Hepatocyte (in vitro differentiated cells): ENCODE results near the gene IGSF23.

Experiments
- EZH2phosphoT487 ChIP-seq: fragments of 200-600 bp; sonication (generic); IDR thresholded peaks from one replicate; pipeline ENCODE4 v1.6.1; 2018; ENCODE audit warnings: antibody characterized with exemption, mild to moderate bottlenecking, low read depth, moderate library complexity; ENCODE audit not compliant: unreplicated experiment, severe bottlenecking
- TF ChIP-seq, protein P1 (sequence below): fragments of 200-600 bp; sonication (generic); IDR thresholded peaks from 2 replicates; pipeline ENCODE4 v1.5.1; 2016; ENCODE audit warnings: antibody characterized with exemption, mild to moderate bottlenecking; ENCODE audit not compliant: poor library complexity

DNA sequence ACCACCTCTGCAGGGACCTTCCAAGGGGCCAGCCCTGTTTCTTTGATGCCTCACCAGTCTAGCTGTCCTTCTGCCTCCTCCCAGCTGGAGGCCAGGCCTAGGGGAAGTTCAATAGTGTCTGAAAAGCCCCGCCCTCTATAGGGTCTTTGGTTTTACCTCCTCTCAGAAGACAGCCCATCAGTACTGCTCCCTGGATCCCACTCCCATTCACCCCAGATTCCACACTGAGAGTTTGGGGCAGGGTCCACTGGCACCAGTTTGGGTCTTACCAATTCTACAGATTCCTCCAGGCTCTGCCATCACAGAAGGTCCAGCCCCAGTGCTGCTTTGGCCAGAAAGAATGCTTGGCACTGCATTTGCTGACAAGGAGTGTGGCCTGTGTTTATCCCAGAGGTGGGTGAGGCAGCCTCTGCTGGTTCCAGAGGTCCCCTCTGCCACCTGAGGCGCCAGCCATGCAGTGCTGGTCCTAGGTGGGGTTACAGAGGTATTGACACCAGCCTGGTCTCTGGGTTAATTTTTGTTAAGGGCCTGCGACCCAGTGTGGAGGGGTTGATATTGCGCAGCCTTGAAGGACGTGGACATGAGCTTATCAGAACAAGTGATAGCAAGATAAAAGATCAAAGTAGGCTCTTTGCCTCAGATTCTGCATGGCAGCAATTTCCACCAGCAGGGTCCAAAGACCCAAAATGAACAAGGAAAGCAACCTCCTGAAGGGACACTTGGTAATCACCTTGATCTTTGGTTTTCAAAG, 41.4 kb upstream of the IGSF23 start:
- TF ChIP-seq, protein P1, sequence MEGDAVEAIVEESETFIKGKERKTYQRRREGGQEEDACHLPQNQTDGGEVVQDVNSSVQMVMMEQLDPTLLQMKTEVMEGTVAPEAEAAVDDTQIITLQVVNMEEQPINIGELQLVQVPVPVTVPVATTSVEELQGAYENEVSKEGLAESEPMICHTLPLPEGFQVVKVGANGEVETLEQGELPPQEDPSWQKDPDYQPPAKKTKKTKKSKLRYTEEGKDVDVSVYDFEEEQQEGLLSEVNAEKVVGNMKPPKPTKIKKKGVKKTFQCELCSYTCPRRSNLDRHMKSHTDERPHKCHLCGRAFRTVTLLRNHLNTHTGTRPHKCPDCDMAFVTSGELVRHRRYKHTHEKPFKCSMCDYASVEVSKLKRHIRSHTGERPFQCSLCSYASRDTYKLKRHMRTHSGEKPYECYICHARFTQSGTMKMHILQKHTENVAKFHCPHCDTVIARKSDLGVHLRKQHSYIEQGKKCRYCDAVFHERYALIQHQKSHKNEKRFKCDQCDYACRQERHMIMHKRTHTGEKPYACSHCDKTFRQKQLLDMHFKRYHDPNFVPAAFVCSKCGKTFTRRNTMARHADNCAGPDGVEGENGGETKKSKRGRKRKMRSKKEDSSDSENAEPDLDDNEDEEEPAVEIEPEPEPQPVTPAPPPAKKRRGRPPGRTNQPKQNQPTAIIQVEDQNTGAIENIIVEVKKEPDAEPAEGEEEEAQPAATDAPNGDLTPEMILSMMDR: no peak
- no peak for TF ChIP-seq EZH2phosphoT487
